CD14-positive monocyte (primary cell): ENCODE measurements around the gene SPPL2C. TPM values are rescaled to one million over a fixed set of nuclear protein-coding genes. Genes with fewer than 3 reads are reported as not detected.

Experiments used
- DNase-seq, 3 donors: peaks; one replicate each; pipeline ENCODE4 v3.0.0-alpha.2; 2011 to 2022
- H2AFZ ChIP-seq: 2 replicates; pipeline ENCODE4 v1.6.0; 2012; ENCODE audit warnings: mild to moderate bottlenecking, low read depth, low read length, inconsistent platforms; ENCODE audit not compliant: insufficient read depth, poor library complexity, severe bottlenecking
- H3K27ac ChIP-seq, 2 donors: 1 replicate in 1 of 2; 2 replicates in 1 of 2; pipeline ENCODE4 v1.5.1; 2012 to 2013; ENCODE audit warnings: low read length in 2 of 2, control low read depth in 1 of 2, inconsistent platforms in 1 of 2, low read depth in 1 of 2, mild to moderate bottlenecking in 1 of 2
- H3K27me3 ChIP-seq, 2 donors: one replicate each; pipeline versions ENCODE4 v1.6.0 to v1.6.1; 2011 to 2013; ENCODE audit warnings: low read length in 2 of 2; ENCODE audit not compliant: control insufficient read depth in 2 of 2, insufficient read depth in 2 of 2
- H3K36me3 ChIP-seq, 2 donors: replicated peaks in 1 of 2; 1 replicate in 1 of 2; 2 replicates in 1 of 2; pipeline versions ENCODE4 v1.5.1 to v1.6.1; 2012 to 2013; ENCODE audit warnings: low read length in 2 of 2, control low read depth in 1 of 2, inconsistent platforms in 1 of 2, mild to moderate bottlenecking in 1 of 2; ENCODE audit not compliant: insufficient read depth in 2 of 2, control insufficient read depth in 1 of 2
- H3K4me1 ChIP-seq, 2 donors: 1 replicate in 1 of 2; 2 replicates in 1 of 2; pipeline versions ENCODE4 v1.5.1 to v1.6.1; 2012 to 2013; ENCODE audit warnings: low read length in 2 of 2, control low read depth in 1 of 2, inconsistent platforms in 1 of 2, mild to moderate bottlenecking in 1 of 2, moderate library complexity in 1 of 2; ENCODE audit not compliant: insufficient read depth in 2 of 2, control insufficient read depth in 1 of 2
- H3K4me2 ChIP-seq: replicated peaks from 2 replicates; pipeline ENCODE3; 2012; ENCODE audit warnings: low read length, moderate library complexity, mild to moderate bottlenecking; ENCODE audit not compliant: poor library complexity, severe bottlenecking; ENCODE audit errors: extremely low read depth
- H3K4me3 ChIP-seq, 3 experiments: fragments of 200-600 bp in 1 of 3; sonication (generic) in 1 of 3; replicated peaks in 1 of 3; 1 replicate in 2 of 3; 2 replicates in 1 of 3; pipeline ENCODE4 v1.5.1; 2011 to 2013; ENCODE audit warnings: low read length in 3 of 3, mild to moderate bottlenecking in 3 of 3, control low read depth in 2 of 3, low read depth in 2 of 3, inconsistent platforms in 1 of 3, moderate library complexity in 1 of 3
- H3K79me2 ChIP-seq: 2 replicates; pipeline ENCODE4 v1.6.0; 2012; ENCODE audit warnings: mild to moderate bottlenecking, control low read depth, inconsistent platforms, low read length, moderate library complexity; ENCODE audit not compliant: insufficient read depth
- H3K9ac ChIP-seq: 2 replicates; pipeline ENCODE4 v1.6.0; 2017; ENCODE audit warnings: low read length, mild to moderate bottlenecking; ENCODE audit not compliant: insufficient read depth, poor library complexity, severe bottlenecking
- H3K9me3 ChIP-seq, 2 donors: replicated peaks in 1 of 2; 1 replicate in 1 of 2; 2 replicates in 1 of 2; pipeline versions ENCODE4 v1.5.1 to v1.6.1; 2012 to 2013; ENCODE audit warnings: low read length in 2 of 2, control low read depth in 1 of 2; ENCODE audit not compliant: control insufficient read depth in 1 of 2, insufficient read depth in 1 of 2
- H4K20me1 ChIP-seq: 2 replicates; pipeline ENCODE4 v1.6.0; 2012; ENCODE audit warnings: mild to moderate bottlenecking, low read length, control low read depth, moderate library complexity; ENCODE audit not compliant: insufficient read depth
- H3K27ac Mint-ChIP-seq, 7 donors: one replicate each; pipeline ENCODE4 v1.8.0; 2020; ENCODE audit warnings: mild to moderate bottlenecking in 7 of 7, mixed read lengths in 7 of 7, moderate library complexity in 6 of 7, inconsistent platforms in 2 of 7
- H3K27me3 Mint-ChIP-seq, 3 donors: one replicate each; pipeline ENCODE4 v1.8.0; 2021 to 2022; ENCODE audit warnings: low read depth in 3 of 3, mild to moderate bottlenecking in 3 of 3, mixed read lengths in 3 of 3, moderate library complexity in 3 of 3, inconsistent platforms in 1 of 3
- H3K36me3 Mint-ChIP-seq, 2 donors: one replicate each; pipeline ENCODE4 v1.8.0; 2020; ENCODE audit warnings: mixed read lengths in 2 of 2, inconsistent platforms in 1 of 2, mild to moderate bottlenecking in 1 of 2
- H3K4me1 Mint-ChIP-seq: one replicate; pipeline ENCODE4 v1.8.0; 2020; ENCODE audit warnings: mild to moderate bottlenecking, mixed read lengths
- H3K4me3 Mint-ChIP-seq, 2 donors: one replicate each; pipeline ENCODE4 v1.8.0; 2020; ENCODE audit warnings: mild to moderate bottlenecking in 2 of 2, mixed read lengths in 2 of 2, moderate library complexity in 1 of 2
- H3K9me3 Mint-ChIP-seq, 7 donors: one replicate each; pipeline ENCODE4 v1.8.0; 2020 to 2022; ENCODE audit warnings: mixed read lengths in 7 of 7, mild to moderate bottlenecking in 6 of 7, moderate library complexity in 6 of 7, inconsistent platforms in 2 of 7
- WGBS: methylation state at CpG from one replicate; pipeline ENCODE4 v1.1.5; 2013; ENCODE audit warnings: missing lambda C conversion rate; ENCODE audit not compliant: insufficient coverage; 5-methylcytosine and 5-hydroxymethylcytosine counted together
- intact Hi-C, 2 donors: fragments of 100-400 bp; cut with micrococcal nuclease; formaldehyde crosslinking; loops; one replicate each; pipeline versions ENCODE4 v1.15.0 to v1.15.1; 2023
- polyA plus RNA-seq, 3 donors: library from polyadenylated mRNA; depleted of rRNA in 1 of 3; unstranded in 2 of 3; stranded (reverse) in 1 of 3; fragments of 300-500 nt in 2 of 3; fragments of >200 nt in 1 of 3; fragmentation: Illumina TruSeq in 2 of 3; gene quantifications; 1 replicate in 2 of 3; 2 replicates in 1 of 3; pipeline ENCODE4 v1.2.3, GENCODE V29; 2012 to 2021
- TF ChIP-seq, protein P1 (sequence below): fragments of 200-600 bp; IDR thresholded peaks from one replicate; pipeline ENCODE4 v1.8.0; 2022; ENCODE audit warnings: antibody characterized with exemption, mild to moderate bottlenecking

The SPPL2C gene
- polyA plus RNA-seq, 3 donors = not detected

DNA sequence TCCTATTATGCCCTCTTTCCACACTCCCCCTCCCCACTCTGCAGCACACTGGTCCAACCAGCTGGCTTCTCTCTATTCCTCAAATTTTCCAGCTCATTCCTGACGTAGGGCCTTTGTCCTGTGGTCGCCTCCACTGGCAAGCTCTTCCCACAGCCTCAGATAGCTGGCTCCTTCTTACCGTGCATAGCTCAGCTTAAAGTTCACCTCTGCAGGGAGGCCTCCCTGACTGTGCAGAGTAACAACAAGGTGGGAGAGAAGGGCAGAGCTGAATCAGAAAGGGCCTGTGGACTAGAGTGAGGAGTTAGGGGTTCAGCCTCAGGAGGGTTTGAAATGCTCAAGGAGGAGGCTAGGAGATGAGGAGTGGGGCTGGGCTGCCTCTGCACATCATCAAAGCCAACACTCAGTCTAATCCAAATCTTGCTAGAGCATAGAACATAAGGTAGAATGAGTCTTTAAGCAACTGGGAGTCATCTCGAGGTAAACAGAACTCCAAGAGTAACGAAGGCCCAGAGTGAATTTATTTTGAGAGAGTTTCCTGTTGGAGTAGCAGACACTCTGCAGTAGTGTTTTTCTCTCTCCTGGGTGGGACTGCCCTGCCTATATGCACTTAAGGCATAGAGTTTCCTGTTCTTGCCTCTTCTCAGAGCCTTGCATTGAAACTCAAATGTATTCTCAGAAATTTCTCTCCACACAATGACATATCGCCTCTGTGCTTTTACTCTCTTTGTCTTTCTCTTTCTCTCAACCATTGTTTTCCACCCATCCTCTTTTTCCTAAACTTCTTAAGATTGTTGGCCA, 19.4 kb downstream of the SPPL2C start:
- H3K4me3 Mint-ChIP-seq = no peak overlapping the region
- no peak overlapping the region for H3K27ac ChIP-seq
- H3K27ac Mint-ChIP-seq = no peak overlapping the region
- 67% methylated on average over 2 of the region's 6 CpGs for WGBS
- H3K4me3 ChIP-seq = no peak overlapping the region
- H3K9ac ChIP-seq = no peak overlapping the region
- H2AFZ ChIP-seq = no peak overlapping the region
- no peaks in the 10 kb centered on the region for H3K9me3 ChIP-seq
- no peak overlapping the region for H3K4me2 ChIP-seq
- intact Hi-C loops = no loop called here
- H4K20me1 ChIP-seq = no peaks in the 10 kb centered on the region
- no peaks in the 10 kb centered on the region for H3K79me2 ChIP-seq
- TF ChIP-seq, protein P1, sequence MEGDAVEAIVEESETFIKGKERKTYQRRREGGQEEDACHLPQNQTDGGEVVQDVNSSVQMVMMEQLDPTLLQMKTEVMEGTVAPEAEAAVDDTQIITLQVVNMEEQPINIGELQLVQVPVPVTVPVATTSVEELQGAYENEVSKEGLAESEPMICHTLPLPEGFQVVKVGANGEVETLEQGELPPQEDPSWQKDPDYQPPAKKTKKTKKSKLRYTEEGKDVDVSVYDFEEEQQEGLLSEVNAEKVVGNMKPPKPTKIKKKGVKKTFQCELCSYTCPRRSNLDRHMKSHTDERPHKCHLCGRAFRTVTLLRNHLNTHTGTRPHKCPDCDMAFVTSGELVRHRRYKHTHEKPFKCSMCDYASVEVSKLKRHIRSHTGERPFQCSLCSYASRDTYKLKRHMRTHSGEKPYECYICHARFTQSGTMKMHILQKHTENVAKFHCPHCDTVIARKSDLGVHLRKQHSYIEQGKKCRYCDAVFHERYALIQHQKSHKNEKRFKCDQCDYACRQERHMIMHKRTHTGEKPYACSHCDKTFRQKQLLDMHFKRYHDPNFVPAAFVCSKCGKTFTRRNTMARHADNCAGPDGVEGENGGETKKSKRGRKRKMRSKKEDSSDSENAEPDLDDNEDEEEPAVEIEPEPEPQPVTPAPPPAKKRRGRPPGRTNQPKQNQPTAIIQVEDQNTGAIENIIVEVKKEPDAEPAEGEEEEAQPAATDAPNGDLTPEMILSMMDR = no peak
- no peaks in the 10 kb centered on the region for H3K4me1 ChIP-seq
- peaks cover 0 to 13% (median 3%) of the 10 kb centered on the region in 7 donors for H3K9me3 Mint-ChIP-seq
- peaks cover 7% of the 10 kb centered on the region for H3K4me1 Mint-ChIP-seq
- no peaks in the 10 kb centered on the region for H3K36me3 Mint-ChIP-seq
- DNase-seq = no peak
- H3K36me3 ChIP-seq = no peaks in the 10 kb centered on the region
- H3K27me3 ChIP-seq = peaks cover 0 to 7% of the 10 kb centered on the region in 2 donors
- peaks cover 17 to 23% (median 18%) of the 10 kb centered on the region in 3 donors for H3K27me3 Mint-ChIP-seq

GRCh38 chr17:45867171-45867570, 22.5 kb downstream of the SPPL2C start:
- Mint-ChIP-seq H3K4me1 (peaks cover 7% of the 10 kb centered on the region), H3K9me3 (peaks cover 0 to 16% (median 6%) of the 10 kb centered on the region in 7 donors), H3K36me3 (no peaks in the 10 kb centered on the region), H3K27ac (no peak overlapping the region), H3K4me3 (no peak overlapping the region), H3K27me3 (peaks cover 16 to 20% (median 16%) of the 10 kb centered on the region in 3 donors)
- H3K9ac ChIP-seq = no peak overlapping the region
- no peaks in the 10 kb centered on the region for H3K36me3 ChIP-seq
- 85% methylated on average over 3 of the region's 6 CpGs for WGBS
- TF ChIP-seq, protein P1 = no peak
- H3K4me1 ChIP-seq = no peaks in the 10 kb centered on the region
- no peak for DNase-seq
- intact Hi-C loops = no loop called here
- no peak overlapping the region for H2AFZ ChIP-seq
- H3K27ac ChIP-seq = no peak overlapping the region
- no peaks in the 10 kb centered on the region for H3K9me3 ChIP-seq
- H3K79me2 ChIP-seq = no peaks in the 10 kb centered on the region
- H4K20me1 ChIP-seq = no peaks in the 10 kb centered on the region
- no peak overlapping the region for H3K4me2 ChIP-seq
- H3K4me3 ChIP-seq = no peak overlapping the region
- H3K27me3 ChIP-seq = peaks cover 0 to 7% of the 10 kb centered on the region in 2 donors
